GM12873 (cell line): ENCODE results near the gene TNPO1.

ENCODE experiments used
- TF ChIP-seq, protein P1 (sequence below): IDR thresholded peaks from 2 replicates; pipeline ENCODE4 v1.5.1; 2012; ENCODE audit warnings: low read depth, mild to moderate bottlenecking, moderate library complexity, low read length, control low read depth; ENCODE audit not compliant: insufficient read depth; ENCODE audit errors: missing control alignments

Gene TNPO1

DNA sequence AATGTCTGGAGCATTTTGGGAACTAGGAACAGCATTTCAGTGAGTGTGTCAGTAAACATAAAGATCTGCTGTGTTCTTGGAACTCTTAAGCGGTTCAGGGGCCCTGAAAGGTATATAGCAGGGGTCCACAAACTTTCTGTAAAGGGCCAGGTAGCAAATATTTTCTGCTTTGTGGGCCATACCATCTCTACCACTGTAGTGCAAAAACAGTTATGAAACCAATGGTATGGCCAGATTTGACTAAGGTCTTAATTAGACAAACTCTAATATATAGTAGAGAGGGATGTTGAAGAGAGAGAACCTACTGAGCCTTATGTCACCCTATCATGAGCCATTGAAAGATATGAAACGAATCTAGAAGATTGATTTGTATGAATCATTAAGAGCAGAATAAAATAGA is 5.3 kb downstream of the TNPO1 start:
- TF ChIP-seq, protein P1, sequence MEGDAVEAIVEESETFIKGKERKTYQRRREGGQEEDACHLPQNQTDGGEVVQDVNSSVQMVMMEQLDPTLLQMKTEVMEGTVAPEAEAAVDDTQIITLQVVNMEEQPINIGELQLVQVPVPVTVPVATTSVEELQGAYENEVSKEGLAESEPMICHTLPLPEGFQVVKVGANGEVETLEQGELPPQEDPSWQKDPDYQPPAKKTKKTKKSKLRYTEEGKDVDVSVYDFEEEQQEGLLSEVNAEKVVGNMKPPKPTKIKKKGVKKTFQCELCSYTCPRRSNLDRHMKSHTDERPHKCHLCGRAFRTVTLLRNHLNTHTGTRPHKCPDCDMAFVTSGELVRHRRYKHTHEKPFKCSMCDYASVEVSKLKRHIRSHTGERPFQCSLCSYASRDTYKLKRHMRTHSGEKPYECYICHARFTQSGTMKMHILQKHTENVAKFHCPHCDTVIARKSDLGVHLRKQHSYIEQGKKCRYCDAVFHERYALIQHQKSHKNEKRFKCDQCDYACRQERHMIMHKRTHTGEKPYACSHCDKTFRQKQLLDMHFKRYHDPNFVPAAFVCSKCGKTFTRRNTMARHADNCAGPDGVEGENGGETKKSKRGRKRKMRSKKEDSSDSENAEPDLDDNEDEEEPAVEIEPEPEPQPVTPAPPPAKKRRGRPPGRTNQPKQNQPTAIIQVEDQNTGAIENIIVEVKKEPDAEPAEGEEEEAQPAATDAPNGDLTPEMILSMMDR = no peak

DNA sequence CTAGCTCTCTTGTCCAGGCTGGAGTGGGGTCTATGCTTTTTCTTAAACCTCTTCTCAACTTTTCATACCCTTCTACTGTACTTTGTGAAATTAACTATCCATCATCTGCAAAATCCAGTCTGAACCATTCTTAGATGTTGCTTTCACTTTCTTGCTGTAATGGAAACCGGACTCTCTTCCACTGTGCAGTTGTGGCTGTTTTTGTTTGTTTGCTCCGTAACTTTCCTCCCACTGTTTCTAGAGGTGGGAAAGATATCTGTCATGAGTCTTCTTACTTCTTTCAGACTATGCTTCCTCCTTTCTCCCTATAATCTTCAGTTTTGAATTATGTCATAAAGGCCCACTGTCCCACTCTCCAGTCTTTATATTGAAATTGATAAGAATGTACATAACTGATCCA is 6.5 kb downstream of the TNPO1 start:
- TF ChIP-seq, protein P1 = no peak

DNA sequence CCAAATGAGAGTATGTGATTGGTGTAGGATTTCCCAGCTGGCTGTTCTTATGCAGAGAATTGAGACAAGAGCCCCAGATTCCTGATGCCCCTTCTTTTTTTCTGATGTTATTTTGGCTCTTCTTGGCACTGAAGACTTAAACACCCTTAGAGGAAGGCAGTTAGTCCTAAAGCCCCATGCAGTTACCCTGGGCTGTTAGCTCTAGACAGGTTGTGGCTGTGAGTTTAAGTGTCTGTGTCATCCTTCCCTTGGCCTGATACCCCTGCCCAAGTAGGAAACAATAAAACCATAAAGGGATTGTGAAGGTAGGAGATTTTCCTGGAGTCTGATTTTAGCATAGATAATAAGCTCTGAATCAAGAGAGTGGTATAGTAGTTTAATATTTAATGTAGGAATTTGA is 13.2 kb downstream of the TNPO1 start:
- TF ChIP-seq, protein P1 = no peak

DNA sequence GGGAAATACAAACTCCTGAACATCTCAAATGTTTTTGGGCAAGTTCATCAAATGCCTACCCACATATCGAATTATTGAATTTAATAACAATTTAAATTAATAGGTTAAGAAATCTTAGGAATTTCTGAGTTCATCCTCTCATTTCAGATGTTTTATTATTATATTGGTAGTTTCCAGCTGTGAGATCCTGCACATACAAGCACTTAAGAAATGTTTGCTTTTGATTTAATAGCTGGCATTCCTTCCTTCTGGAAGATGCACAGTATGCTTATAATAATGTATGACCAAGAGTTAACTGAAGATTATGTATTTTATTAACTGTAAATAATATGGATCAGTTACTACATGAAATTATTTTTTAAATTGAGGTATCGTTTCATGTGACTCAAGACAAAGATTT is 13.9 kb downstream of the TNPO1 start:
- TF ChIP-seq, protein P1 = no peak

DNA sequence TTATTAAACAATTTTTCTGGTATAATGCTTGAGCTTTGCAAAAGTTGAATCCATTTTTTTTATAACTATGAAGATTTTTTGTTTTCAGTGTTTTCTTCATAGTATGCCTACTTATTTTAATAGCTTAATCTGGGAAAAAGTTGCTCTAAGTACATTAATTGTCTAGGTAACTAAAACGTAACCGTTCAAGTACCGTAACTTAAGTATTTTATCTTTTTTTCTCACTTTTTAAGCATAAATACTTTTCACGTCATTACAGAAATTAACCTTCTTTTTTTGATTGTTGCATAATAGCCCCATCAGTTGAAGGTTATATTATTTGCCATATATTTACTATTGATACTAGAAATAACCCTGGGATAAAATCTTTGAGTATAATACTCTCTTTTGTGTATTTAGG is 15.2 kb downstream of the TNPO1 start:
- TF ChIP-seq, protein P1 = no peak

DNA sequence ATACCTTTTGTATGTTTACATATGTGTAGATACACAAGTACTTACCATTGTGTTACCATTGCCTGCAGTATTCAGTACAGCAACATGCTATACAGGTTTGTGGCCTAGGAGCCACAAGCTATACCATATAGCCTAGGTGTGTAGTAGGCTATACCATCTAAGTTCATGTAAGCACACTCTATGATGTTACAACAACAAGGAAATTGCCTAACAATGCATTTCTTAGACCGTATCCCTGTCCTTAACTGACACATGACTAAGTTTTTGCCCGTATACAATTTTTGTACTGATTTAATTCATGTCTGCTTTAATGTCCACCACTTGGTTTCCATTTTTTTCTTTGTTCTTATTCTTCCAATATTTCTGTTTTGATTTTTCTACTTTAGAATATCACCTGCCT is 18.5 kb downstream of the TNPO1 start:
- TF ChIP-seq, protein P1 = no peak

DNA sequence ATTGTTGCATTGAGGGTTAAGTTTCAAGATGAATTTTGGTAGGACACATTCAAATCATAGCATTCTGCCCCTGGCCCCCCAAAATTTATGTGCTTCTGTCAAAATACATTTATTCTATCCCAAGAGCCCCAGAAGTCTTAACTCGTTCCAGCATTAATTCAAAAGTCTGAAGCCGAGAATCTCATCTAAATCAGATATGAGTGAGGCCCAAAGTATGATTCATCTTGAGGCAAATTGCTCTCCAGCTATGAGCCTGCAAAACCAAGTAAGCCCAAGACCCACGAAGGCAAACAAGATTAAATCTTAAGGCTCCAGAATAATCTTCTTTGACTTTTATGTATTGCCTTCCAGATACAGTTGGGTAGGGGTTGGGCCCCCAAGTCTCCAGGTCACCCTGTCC is 19.2 kb downstream of the TNPO1 start:
- TF ChIP-seq, protein P1 = no peak

DNA sequence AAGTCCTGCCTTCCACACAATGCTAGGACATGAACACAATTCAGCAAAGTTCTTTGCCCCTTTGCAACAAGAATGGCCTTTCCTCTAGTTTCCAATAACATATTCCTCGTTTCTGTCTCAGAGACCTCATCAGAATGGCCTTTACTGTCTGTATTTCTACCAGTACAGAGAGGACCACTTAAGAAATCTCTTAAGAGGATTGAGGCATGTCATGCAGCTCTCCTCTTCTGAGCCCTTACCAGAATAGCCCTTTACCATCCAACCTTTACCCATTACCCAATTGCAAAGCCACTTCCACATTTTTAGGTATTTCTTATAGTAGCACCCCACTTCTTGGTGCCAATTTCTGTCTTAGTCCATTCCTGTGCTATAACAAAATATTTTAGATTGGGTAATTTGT is 20.3 kb downstream of the TNPO1 start:
- TF ChIP-seq, protein P1 = no peak
